T-helper 2 cell treated with Interferon-gamma antibody and Interleukin-4, amounts not matched to agents 100 ng/mL and 5 ng/mL, for 36 hours (primary cell): Measurements from ENCODE around the gene TSPAN33. TPM values are rescaled to one million over a fixed set of nuclear protein-coding genes. Genes with fewer than 3 reads are reported as not detected.
"Not testable (repeated sequence)": the region's sequence is repeated elsewhere in the genome, so short reads cannot be mapped to it uniquely, and the experiment has no call there.

ENCODE experiments used
- intact Hi-C: fragments of 100-400 bp; cut with micrococcal nuclease; formaldehyde crosslinking; loops from one replicate; pipeline ENCODE4 v1.15.1; 2023
- total RNA-seq: library from RNA; stranded (reverse); gene quantifications from 2 replicates; pipeline ENCODE4 v1.2.3, GENCODE V29; 2022

Gene TSPAN33, protein sequence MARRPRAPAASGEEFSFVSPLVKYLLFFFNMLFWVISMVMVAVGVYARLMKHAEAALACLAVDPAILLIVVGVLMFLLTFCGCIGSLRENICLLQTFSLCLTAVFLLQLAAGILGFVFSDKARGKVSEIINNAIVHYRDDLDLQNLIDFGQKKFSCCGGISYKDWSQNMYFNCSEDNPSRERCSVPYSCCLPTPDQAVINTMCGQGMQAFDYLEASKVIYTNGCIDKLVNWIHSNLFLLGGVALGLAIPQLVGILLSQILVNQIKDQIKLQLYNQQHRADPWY
- total RNA-seq: 2.7 and 3.0 TPM in 2 replicates

GRCh38 chr7:129144095-129144833 is at the start of gene TSPAN33:
TSS of gene TSPAN33 (plus strand) at chr7:129144707. CDS start at chr7:129144981, 274 bp downstream.
- intact Hi-C loops: no loop called here

DNA sequence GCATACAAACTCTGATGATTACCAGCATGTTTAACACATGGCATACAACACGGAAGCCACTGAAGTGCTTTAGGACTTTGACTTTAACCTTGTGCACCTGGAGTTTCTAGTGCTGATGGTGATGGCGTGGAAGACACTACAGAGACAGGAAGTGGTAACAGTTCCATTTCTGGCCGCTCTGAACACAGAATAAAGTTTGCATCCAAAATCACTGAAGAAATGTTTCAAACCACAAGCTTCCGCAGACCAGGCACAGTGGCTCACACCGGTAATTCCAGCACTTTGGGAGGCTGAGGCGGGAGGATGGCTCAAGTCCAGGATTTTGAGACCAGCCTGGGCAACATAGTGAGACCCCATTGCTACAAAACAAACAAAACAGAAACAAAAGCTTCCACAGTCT is 49.2 kb upstream of the TSPAN33 start:
- intact Hi-C loops: no loop called here

- intact Hi-C loops: no loop called here
These were observed 46.0 kb upstream of the TSPAN33 start for GRCh38 chr7:129098409-129099084.

DNA sequence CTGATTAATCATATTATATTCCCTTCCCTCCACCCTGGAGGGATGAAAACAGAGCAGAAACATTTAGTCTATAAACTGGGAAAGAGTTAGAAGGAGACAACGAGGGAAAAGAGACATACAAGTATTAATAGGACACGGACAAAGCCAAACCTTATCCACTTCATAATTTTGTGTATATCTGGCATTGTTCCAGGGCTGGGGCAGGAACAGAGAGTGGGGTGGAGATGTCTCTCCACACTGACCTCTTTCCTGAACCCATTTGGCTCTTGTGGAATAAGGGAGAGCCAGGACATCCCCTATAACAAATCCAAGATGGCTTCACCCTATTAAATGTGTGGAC is 43.7 kb upstream of the TSPAN33 start:
- intact Hi-C loops: no loop called here

GRCh38 chr7:129101746-129102145 is 42.8 kb upstream of the TSPAN33 start:
- intact Hi-C loops: no loop called here

DNA sequence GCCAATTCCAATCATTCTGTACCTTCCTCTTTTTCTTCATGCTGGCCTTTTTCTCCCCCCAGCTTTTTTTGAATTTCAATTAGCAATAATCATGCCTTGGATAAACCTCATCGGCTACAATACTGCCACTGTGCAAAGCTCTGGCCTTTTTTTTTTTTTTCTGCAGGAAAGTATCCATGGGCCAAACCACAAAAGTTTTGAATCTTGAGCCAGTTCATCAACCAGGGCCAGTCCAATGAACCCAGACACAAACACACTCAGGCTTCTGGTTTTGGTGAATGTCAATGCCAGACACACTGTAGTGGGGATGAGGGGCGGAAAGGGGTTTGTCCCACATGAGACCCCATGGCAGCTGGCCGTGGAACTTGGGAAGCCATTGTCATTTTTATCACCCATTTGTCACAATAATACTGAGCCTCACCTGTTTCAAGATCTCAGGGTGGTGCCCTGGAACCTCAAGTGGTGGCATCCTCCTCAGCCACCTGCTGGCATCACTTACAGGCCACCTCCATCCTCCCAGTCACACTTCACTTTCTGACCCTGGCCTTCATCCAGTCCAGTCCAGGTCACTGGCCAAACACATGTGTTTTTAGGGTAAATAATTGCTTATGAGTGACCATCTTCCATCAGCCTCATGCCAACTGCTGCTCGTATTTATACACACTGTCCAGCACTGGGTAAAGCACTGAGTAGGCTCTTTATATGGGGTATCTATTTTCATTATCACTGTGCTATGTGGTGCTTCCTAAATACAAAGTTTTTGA is 40.8 kb upstream of the TSPAN33 start:
- intact Hi-C loops: no loop called here

DNA sequence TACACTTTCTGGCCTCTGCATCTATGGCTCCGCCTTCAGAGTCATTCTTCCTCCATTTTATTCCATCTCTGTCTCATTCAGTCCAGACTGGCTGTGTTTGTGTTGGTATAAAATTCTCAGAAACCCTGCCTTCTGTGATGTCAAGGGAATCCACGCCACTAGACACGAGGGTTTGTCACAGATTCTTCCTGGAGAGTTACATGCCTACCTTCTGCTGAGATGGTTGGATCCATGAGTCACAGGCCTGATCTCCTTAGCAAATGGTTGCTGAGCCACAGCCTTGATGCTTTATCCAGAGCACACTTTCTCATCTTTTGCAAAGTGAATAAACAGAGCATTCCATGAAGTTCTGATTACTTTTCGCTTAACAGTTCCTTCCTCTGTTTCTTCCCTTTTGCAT is 35.9 kb upstream of the TSPAN33 start:
- intact Hi-C loops: no loop called here

DNA sequence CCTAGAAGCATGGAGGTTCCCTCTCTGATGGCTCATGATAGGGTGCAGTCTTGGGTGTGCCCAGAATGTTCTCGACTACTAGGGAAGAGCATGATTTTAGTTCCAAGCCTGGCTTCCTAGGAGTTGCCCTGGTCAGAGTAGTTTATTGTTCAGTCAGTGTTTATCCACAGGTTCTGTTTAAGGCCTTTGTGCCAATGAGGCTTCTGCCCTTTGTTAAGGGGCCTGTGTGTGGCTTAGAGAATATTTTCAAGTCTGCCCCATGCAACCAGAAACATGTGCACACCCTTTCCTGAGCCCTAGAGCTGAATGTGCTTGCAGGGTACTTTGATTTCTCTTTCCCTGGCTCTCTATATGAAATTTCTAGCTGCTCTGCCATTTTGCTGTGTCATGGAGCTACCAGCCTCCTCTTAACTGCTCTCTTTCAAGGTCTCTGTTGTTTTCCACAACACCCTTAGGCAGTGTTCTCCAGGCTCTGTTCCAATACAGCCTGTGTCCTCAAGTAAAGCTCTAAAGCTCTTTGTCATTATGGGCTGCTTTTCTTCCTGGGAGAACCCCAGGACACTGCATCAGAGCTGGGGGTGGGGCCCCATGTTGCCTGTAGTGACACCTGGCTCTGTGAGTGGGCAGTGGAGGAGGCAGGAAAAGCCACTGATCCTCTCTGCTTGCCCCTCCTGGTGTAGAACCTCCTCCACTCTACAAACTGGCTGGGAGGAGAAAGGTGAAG is 34.1 kb upstream of the TSPAN33 start:
- intact Hi-C loops: no loop called here

- intact Hi-C loops: no loop called here
These were observed 33.5 kb upstream of the TSPAN33 start for GRCh38 chr7:129110982-129111376.

- intact Hi-C loops: no loop called here
These were observed 28.8 kb upstream of the TSPAN33 start for GRCh38 chr7:129115676-129116075.

GRCh38 chr7:129118182-129118581 is 26.3 kb upstream of the TSPAN33 start:
- intact Hi-C loops: no loop called here

- intact Hi-C loops: no loop called here
These were observed 25.5 kb upstream of the TSPAN33 start for GRCh38 chr7:129118976-129119375.

GRCh38 chr7:129121501-129122077 is 22.9 kb upstream of the TSPAN33 start:
- intact Hi-C loops: not testable (repeated sequence)

DNA sequence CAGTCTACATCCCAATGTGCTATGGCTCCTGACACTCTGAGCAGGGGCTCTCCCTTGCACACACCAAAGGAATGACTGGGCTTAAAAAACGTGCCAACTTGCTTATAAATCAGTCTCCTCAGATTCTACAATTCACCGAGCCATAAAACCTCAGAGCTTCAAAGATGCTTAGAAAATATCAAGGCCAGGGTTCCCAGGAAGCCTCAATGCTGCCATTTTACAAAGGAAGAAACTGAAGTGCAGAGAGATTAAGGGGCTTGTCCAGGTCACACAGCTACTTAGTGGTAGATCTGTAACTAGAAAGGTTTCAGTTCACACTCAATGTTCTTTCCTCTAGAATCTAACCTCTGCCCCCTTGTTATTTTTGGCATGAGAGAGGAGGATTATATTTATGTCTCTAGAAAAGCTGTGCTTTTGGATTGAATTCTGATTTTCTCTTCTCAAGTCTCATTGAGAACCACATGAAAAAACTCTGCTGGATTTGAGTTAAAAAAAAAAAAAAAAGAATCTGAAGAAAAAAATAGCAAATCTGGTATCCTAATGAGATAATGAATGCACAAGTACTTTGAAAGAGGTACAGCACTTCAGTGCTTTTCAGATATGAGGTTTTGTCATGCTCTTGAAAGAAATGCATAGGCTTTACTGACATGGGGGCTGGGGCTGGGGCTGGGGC is 22.3 kb upstream of the TSPAN33 start:
- intact Hi-C loops: no loop called here

DNA sequence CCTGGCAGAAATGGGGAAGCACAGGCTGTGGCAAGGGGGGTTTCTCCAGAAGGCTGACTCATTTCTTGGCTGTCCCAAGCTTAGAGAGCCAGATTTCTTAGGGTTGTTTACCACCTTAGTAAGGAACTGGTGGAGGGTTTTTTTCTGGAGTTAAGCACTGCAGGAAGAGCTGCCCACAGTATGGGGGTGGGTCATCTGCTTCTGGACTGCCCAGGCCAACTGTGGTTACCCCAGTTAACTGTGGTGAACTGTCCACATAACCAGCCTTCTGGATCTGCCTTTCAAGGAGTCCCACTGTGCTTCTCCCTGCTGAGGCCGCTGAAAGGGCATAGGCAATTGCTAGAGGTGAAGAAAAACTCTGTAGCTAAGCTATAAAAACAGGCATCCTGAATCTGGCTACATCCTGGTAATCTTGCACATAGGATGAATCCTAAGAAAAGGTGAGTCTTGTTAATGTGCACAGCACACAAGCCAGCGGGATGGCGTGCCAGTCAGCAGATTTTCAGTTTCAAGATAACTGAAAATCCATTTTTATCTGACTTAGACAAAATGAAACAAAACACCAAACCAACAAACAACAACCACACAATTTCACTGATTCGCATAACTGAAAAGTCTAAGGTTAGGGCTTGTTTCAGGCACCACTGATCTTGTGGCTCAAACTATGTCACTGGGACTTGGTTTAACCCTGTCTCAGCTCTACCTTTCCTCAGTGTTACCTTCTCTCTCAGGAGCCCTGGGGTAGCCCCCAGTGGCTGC is 21.6 kb upstream of the TSPAN33 start:
- intact Hi-C loops: no loop called here

DNA sequence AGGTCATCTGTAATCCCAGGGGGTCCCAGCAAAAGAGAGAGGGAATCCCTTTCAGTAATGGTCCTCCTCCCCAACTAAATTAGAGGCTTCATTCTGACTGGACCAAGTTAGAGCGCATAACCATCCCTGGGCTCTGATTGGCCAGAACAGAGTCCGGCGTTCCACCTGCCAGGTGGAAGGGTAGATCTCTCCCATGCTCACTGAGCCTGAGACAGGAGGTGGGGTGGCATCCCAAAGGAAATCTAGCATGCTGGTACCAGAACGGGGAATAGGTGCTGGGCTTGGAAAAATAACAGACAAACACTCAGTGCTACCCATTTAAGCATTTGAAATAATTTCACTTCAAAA is 21.0 kb upstream of the TSPAN33 start:
- intact Hi-C loops: no loop called here

DNA sequence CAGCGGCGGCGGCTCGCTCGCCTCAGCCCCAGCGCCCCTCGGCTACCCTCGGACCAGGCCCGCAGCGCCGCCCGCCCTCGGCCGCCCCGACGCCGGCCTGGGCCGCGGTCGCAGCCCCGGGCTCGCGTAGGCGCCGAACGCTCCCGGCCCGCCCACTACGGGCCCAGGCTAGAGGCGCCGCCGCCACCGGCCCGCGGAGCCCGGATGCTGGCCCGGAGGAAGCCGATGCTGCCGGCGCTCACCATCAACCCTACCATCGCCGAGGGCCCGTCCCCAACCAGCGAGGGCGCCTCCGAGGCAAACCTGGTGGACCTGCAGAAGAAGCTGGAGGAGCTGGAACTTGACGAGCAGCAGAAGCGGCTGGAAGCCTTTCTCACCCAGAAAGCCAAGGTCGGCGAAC is 18.2 kb upstream of the TSPAN33 start:
- intact Hi-C loops: no loop called here

- intact Hi-C loops: no loop called here
These were observed 17.4 kb upstream of the TSPAN33 start for GRCh38 chr7:129127154-129127553.

DNA sequence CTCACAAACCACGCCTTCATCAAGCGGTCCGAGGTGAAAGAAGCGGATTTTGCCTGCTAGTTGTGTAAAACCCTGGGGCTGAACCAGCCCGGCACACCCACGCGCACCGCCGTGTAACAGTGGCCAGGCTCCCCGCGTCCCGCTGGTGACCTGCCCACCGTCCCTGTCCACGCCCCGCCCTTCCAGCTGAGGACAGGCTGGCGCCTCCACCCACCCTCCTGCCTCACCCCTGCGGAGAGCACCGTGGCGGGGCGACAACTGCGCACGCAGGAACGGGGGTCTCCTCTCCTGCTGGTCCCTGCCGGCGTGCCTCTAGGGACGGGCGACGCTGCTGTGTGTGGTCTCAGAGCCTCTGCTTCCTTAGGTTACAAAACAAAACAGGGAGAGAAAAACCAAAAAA is 16.9 kb upstream of the TSPAN33 start:
- intact Hi-C loops: no loop called here
